IMR-90 (cell line): Measurements from ENCODE around the gene CUX1.

Experiments
- FOS ChIP-seq: fragments of 150-350 bp; IDR thresholded peaks from 2 replicates; pipeline ENCODE4 v1.6.1; 2016; ENCODE audit warnings: low read depth, low read length
- TF ChIP-seq, protein P1 (sequence below): conservative IDR thresholded peaks from 2 replicates; pipeline ENCODE4 v1.5.1; 2012; ENCODE audit warnings: mild to moderate bottlenecking, low read depth, low read length, improper control_type of control experiment

DNA sequence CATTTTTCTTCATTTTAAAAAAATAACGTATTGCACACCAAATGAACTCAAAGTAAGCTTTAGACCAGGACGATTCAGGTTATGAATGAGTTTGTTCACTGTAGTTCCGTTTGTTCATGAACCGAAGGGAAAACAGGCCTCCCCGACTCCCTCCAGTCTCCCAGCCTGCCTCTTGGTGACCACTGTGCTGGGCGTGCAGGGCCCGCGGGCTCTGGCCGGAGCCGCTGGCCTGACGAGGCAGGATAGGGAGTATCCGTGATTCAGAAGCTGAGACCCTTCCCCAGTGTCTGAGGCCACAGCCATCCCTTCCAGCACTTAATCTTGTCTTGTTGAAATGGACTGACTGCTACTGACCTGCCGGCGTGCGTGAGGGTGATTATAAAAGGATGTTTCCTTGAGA is 438.5 kb downstream of the CUX1 start:
- TF ChIP-seq, protein P1, sequence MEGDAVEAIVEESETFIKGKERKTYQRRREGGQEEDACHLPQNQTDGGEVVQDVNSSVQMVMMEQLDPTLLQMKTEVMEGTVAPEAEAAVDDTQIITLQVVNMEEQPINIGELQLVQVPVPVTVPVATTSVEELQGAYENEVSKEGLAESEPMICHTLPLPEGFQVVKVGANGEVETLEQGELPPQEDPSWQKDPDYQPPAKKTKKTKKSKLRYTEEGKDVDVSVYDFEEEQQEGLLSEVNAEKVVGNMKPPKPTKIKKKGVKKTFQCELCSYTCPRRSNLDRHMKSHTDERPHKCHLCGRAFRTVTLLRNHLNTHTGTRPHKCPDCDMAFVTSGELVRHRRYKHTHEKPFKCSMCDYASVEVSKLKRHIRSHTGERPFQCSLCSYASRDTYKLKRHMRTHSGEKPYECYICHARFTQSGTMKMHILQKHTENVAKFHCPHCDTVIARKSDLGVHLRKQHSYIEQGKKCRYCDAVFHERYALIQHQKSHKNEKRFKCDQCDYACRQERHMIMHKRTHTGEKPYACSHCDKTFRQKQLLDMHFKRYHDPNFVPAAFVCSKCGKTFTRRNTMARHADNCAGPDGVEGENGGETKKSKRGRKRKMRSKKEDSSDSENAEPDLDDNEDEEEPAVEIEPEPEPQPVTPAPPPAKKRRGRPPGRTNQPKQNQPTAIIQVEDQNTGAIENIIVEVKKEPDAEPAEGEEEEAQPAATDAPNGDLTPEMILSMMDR = no peak
- no peak for TF ChIP-seq FOS
